Upper lobe of left lung (tissue), 6 donors: ENCODE results near the gene SOCS4. TPM values are rescaled to one million over a fixed set of nuclear protein-coding genes. Genes with fewer than 3 reads are reported as not detected.
A peak's percentile ranks its signal among the peaks of the same experiment; 100 is the strongest.
"Not testable (repeated sequence)": the region's sequence is repeated elsewhere in the genome, so short reads cannot be mapped to it uniquely, and the experiment has no call there.

Experiments
- ATAC-seq, 2 donors: fragments of 200-7000 bp; cut with Tn5 transposase; one replicate each; pipeline ENCODE4 v1.9.1; 2022; ENCODE audit warnings: mild to moderate bottlenecking in 2 of 2, moderate library complexity in 2 of 2; ENCODE audit not compliant: low FRiP score in 2 of 2
- DNase-seq, 2 donors: peaks; one replicate each; pipeline ENCODE4 v3.0.0-alpha.2; 2019 to 2020
- H3K27ac ChIP-seq, 4 donors: fragments of 200-600 bp; sonication (generic); one replicate each; pipeline ENCODE4 v1.5.1; 2016 to 2019
- H3K27me3 ChIP-seq, 4 donors: fragments of 200-600 bp; sonication (generic); one replicate each; pipeline ENCODE4 v1.5.1; 2017 to 2019
- H3K36me3 ChIP-seq, 4 donors: fragments of 200-600 bp; sonication (generic); one replicate each; pipeline ENCODE4 v1.5.1; 2016 to 2019
- H3K4me1 ChIP-seq, 4 donors: fragments of 200-600 bp; sonication (generic); one replicate each; pipeline ENCODE4 v1.5.1; 2018 to 2019
- H3K4me3 ChIP-seq, 4 donors: fragments of 200-600 bp; sonication (generic); one replicate each; pipeline ENCODE4 v1.5.1; 2017 to 2019; ENCODE audit warnings: mild to moderate bottlenecking in 2 of 4, moderate library complexity in 1 of 4
- H3K9me3 ChIP-seq, 4 donors: fragments of 200-600 bp; sonication (generic); one replicate each; pipeline ENCODE4 v1.5.1; 2018 to 2019
- EP300 ChIP-seq, 4 donors: sonication (generic); formaldehyde crosslinking; IDR thresholded peaks; one replicate each; pipeline ENCODE4 v1.5.1; 2017; ENCODE audit warnings: antibody characterized with exemption in 4 of 4, control low read depth in 2 of 4
- POLR2A ChIP-seq, 4 donors: fragments of 450-650 bp; IDR thresholded peaks; one replicate each; pipeline ENCODE4 v1.5.1; 2016 to 2017; ENCODE audit warnings: antibody characterized with exemption in 4 of 4, mild to moderate bottlenecking in 2 of 4
- POLR2AphosphoS5 ChIP-seq, 2 donors: sonication (generic); formaldehyde crosslinking; IDR thresholded peaks; one replicate each; pipeline ENCODE4 v1.5.1; 2017; ENCODE audit warnings: antibody characterized with exemption in 2 of 2
- WGBS, 2 donors: methylation state at CpG; one replicate each; pipeline ENCODE4 v1.1.5; 2017 to 2018; 5-methylcytosine and 5-hydroxymethylcytosine counted together
- total RNA-seq, 6 donors: library from RNA; depleted of rRNA in 4 of 6; stranded (reverse); fragments of >200 nt in 4 of 6; gene quantifications; one replicate each; pipeline versions ENCODE4 v1.1.0 to v1.2.1, GENCODE V29; 2016 to 2021
- TF ChIP-seq, protein P1 (sequence below), 6 experiments: fragments of 450-650 bp in 4 of 6; fragments of 200-600 bp in 2 of 6; sonication (generic) in 2 of 6; IDR thresholded peaks; one replicate each; pipeline ENCODE4 v1.5.1; 2016 to 2019; ENCODE audit warnings: antibody characterized with exemption in 6 of 6
- donor health status: DM: no; HTN: no; CAD: no; lungs with moderate emphysema.
- donor health status: DM: no; HTN: yes; CAD: no; lungs with severe emphysema.

The SOCS4 gene
- total RNA-seq, 6 donors from 2014 or later = 4.4 to 26.5 (median 18.4) TPM

DNA sequence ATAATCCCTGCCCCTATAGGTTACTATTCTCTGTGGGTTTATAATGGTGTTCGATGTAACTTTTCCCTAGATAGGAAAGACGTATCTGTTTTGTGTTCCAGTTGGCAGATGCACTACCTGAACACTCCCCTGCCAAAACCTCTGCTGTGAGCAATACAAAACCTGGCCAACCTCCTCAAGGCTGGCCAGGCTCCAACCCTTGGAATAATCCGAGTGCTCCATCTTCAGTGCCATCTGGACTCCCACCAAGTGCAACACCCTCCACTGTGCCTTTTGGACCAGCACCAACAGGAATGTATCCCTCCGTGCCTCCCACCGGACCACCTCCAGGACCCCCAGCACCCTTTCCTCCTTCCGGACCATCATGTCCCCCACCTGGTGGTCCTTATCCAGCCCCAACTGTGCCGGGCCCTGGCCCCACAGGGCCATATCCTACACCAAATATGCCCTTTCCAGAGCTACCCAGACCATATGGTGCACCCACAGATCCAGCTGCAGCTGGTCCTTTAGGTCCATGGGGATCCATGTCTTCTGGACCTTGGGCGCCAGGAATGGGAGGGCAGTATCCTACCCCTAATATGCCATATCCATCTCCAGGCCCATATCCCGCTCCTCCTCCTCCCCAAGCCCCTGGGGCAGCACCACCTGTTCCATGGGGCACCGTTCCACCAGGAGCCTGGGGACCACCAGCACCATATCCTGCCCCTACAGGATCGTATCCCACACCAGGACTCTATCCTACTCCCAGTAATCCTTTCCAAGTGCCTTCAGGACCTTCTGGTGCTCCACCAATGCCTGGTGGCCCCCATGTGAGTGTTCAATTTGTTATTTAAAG is 35.7 kb downstream of the SOCS4 start:
- peak in 1 of 2 donors; percentile 5 for DNase-seq
- Histone ChIP-seq H3K4me3 (no peak overlapping the region), H3K27ac (no peak overlapping the region), H3K9me3 (no peaks in the 10 kb centered on the region), H3K4me1 (peaks cover 0 to 3% (median 0%) of the 10 kb centered on the region in 4 donors), H3K27me3 (no peaks in the 10 kb centered on the region), H3K36me3 (peaks cover 11 to 67% (median 23%) of the 10 kb centered on the region in 4 donors)
- ATAC-seq = peak in 1 of 2 donors; percentile 35
- TF ChIP-seq POLR2AphosphoS5 (IDR thresholded peaks at IDR 0.05) = no peak
- TF ChIP-seq, protein P1, sequence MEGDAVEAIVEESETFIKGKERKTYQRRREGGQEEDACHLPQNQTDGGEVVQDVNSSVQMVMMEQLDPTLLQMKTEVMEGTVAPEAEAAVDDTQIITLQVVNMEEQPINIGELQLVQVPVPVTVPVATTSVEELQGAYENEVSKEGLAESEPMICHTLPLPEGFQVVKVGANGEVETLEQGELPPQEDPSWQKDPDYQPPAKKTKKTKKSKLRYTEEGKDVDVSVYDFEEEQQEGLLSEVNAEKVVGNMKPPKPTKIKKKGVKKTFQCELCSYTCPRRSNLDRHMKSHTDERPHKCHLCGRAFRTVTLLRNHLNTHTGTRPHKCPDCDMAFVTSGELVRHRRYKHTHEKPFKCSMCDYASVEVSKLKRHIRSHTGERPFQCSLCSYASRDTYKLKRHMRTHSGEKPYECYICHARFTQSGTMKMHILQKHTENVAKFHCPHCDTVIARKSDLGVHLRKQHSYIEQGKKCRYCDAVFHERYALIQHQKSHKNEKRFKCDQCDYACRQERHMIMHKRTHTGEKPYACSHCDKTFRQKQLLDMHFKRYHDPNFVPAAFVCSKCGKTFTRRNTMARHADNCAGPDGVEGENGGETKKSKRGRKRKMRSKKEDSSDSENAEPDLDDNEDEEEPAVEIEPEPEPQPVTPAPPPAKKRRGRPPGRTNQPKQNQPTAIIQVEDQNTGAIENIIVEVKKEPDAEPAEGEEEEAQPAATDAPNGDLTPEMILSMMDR (IDR thresholded peaks at IDR 0.05) = no peak
- TF ChIP-seq POLR2A (IDR thresholded peaks at IDR 0.05) = no peak
- no peak for TF ChIP-seq EP300 (IDR thresholded peaks at IDR 0.05)
- 91 to 92% methylated on average over 10 to 11 of the region's 11 CpGs for WGBS, 2 donors

DNA sequence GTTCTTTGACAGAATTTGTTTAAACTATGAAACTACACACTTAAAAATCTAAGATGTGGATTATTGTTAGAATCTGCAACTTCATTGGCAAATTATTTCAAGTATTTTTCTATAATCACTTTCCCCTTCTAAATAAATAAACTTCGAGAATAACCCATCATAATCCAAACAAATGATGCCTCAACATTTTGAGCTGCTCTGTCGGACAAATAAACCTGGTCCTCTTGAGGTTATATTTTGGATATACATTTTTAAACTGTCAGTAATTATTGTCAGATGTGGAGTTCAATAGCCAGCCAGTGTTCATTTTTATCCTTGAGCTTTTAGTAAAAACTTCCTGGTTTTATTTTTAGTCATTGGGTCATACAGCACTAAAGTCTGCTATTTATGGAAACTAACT is 37.9 kb downstream of the SOCS4 start:
- H3K36me3 ChIP-seq = peaks cover 11 to 55% (median 23%) of the 10 kb centered on the region in 4 donors
- not testable (repeated sequence) for H3K27me3 ChIP-seq, H3K9me3 ChIP-seq, ATAC-seq, H3K4me3 ChIP-seq, DNase-seq, H3K4me1 ChIP-seq
- H3K27ac ChIP-seq = peak overlapping the region in 1 of 4 donors; percentile 2
- WGBS, 2 donors = 66 to 85% methylated on average over 2 of the region's 2 CpGs

DNA sequence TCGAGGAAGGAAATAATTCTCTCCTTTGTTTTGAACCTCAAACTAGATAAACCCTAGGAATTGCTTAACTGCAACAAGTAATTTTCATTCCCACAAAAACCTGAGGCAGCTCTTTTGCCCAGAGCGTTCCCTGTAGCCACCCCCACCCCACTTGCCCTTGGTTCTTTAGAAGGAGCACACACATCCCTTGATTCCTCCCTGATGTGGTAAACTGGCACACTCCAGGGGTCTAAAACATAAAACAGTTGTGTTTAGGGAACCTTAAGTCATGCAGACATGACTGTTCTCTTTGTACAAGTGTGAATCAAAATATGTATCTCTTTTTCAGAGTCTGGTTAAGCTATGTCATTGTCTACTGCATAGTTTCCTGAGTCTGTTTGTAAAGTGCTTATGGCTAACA is 38.4 kb downstream of the SOCS4 start:
- Histone ChIP-seq H3K4me3 (no peak overlapping the region), H3K27me3 (no peaks in the 10 kb centered on the region), H3K27ac (peak overlapping the region in 1 of 4 donors; percentile 2), H3K36me3 (peaks cover 11 to 53% (median 23%) of the 10 kb centered on the region in 4 donors), H3K4me1 (peaks cover 0 to 3% (median 0%) of the 10 kb centered on the region in 4 donors), H3K9me3 (no peaks in the 10 kb centered on the region)
- ATAC-seq (no peak), DNase-seq (no peak)
- TF ChIP-seq POLR2A (IDR thresholded peaks at IDR 0.05) (no peak), EP300 (IDR thresholded peaks at IDR 0.05) (no peak), POLR2AphosphoS5 (IDR thresholded peaks at IDR 0.05) (no peak)
- TF ChIP-seq, protein P1 (IDR thresholded peaks at IDR 0.05) = no peak
- 69 to 78% methylated on average over 2 of the region's 2 CpGs for WGBS, 2 donors

DNA sequence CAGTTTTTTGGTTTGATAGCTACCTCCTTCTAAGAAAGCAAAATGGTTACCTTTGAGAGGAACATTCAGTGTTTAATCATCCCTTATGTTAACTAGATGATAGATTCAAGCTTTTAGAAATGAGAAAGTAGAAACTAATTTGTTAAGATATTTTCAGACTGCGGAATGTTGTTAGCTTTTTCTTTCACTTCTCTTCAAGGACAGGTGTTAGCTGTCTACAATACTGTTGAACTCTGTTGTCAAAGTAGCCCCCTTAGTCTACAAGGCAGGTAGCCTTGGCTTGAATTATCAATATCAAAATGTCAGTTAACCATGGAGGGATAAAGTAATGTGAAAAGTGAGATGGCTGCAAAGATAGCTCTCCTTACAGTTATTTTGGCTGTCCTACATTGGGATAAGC is 39.2 kb downstream of the SOCS4 start:
- H3K27me3 ChIP-seq = no peaks in the 10 kb centered on the region
- TF ChIP-seq POLR2AphosphoS5 (IDR thresholded peaks at IDR 0.05) (no peak), POLR2A (IDR thresholded peaks at IDR 0.05) (no peak)
- ATAC-seq = no peak
- no peak overlapping the region for H3K27ac ChIP-seq
- 100% methylated on average over 1 of the region's 1 CpG for WGBS, 2 donors
- H3K9me3 ChIP-seq = no peaks in the 10 kb centered on the region
- peaks cover 11 to 45% (median 23%) of the 10 kb centered on the region in 4 donors for H3K36me3 ChIP-seq
- DNase-seq = no peak
- no peak overlapping the region for H3K4me3 ChIP-seq
- H3K4me1 ChIP-seq = peaks cover 0 to 3% (median 0%) of the 10 kb centered on the region in 4 donors

DNA sequence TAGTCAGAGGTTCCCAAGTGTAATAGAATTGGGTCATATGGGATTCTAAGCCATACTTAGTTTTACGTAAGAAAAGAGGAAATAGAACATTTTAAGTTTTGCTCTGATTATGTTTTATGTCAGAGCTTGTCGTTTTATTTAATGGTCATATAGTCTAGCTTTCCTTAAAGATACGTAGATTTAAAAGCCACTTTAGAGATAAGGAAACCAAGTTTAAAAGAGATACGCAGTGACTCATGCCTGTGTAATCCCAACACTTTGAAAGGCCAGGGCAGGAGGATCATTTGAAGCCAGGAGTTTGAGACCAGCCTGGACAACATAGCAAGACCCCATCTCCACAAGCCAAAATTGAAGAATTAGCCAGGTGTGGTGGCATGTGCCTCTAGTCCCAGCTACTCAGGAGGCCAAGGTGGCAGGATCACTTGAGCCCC is 44.0 kb downstream of the SOCS4 start:
- H3K27me3 ChIP-seq = no peaks in the 10 kb centered on the region
- WGBS, 2 donors = 65 to 68% methylated on average over 4 of the region's 4 CpGs
- no peak overlapping the region for H3K4me3 ChIP-seq
- H3K36me3 ChIP-seq = peaks cover 0 to 8% (median 2%) of the 10 kb centered on the region in 4 donors
- ATAC-seq = no peak
- TF ChIP-seq POLR2AphosphoS5 (IDR thresholded peaks at IDR 0.05) (no peak), POLR2A (IDR thresholded peaks at IDR 0.05) (no peak), EP300 (IDR thresholded peaks at IDR 0.05) (no peak)
- TF ChIP-seq, protein P1 (IDR thresholded peaks at IDR 0.05) = no peak
- DNase-seq = no peak
- no peaks in the 10 kb centered on the region for H3K9me3 ChIP-seq
- peak overlapping the region in 2 of 4 donors; percentile 56 to 70 for H3K27ac ChIP-seq
- H3K4me1 ChIP-seq = peaks cover 12 to 17% (median 12%) of the 10 kb centered on the region in 4 donors
